Lower lobe of right lung (tissue), 2 donors: Measurements from ENCODE around the gene PYDC1. TPM values are rescaled to one million over a fixed set of nuclear protein-coding genes. Genes with fewer than 3 reads are reported as not detected.

ENCODE experiments used
- ATAC-seq, 2 donors: fragments of 200-7000 bp; cut with Tn5 transposase; one replicate each; pipeline ENCODE4 v1.9.1; 2020 to 2022; ENCODE audit warnings: mild to moderate bottlenecking in 2 of 2, moderate library complexity in 2 of 2
- DNase-seq: peaks from one replicate; pipeline ENCODE4 v3.0.0-alpha.2; 2020
- H3K27ac ChIP-seq: fragments of 200-600 bp; one replicate; pipeline ENCODE4 v1.8.0; 2022
- H3K27me3 ChIP-seq: fragments of 200-600 bp; one replicate; pipeline ENCODE4 v1.8.0; 2022; ENCODE audit warnings: low read depth
- H3K36me3 ChIP-seq: fragments of 200-600 bp; one replicate; pipeline ENCODE4 v1.8.0; 2022; ENCODE audit warnings: mild to moderate bottlenecking
- H3K4me1 ChIP-seq: fragments of 200-600 bp; one replicate; pipeline ENCODE4 v1.8.0; 2022
- H3K4me3 ChIP-seq: fragments of 200-600 bp; one replicate; pipeline ENCODE4 v1.8.0; 2022; ENCODE audit warnings: mild to moderate bottlenecking
- H3K9me3 ChIP-seq: fragments of 200-600 bp; one replicate; pipeline ENCODE4 v1.8.0; 2022
- CTCF ChIP-seq: fragments of 200-600 bp; IDR thresholded peaks from one replicate; pipeline ENCODE4 v1.8.0; 2022; ENCODE audit warnings: antibody characterized with exemption, mild to moderate bottlenecking
- intact Hi-C: fragments of 100-400 bp; cut with DNase I; formaldehyde crosslinking; loops from one replicate; pipeline ENCODE4 v1.11.0; 2022
- total RNA-seq: library from RNA; stranded (reverse); fragmentation: NEBNext Ultra II Directional; extraction: Animal tissue kit (Norgen Biotek cat#: 25700); gene quantifications from one replicate; pipeline ENCODE4 v1.2.1, GENCODE V29; 2021
- donor health status: DM: no; HTN: yes; CAD: no; lungs with severe emphysema.

PYDC1 gene
- total RNA-seq, 1 donor from 2014 or later = not detected

- ATAC-seq (no peak), DNase-seq (no peak)
- H3K27ac ChIP-seq = no peak overlapping the region
- H3K36me3 ChIP-seq = peaks cover 100% of the 10 kb centered on the region
- peaks cover under 1% of the 10 kb centered on the region for H3K4me1 ChIP-seq
- no peak overlapping the region for H3K4me3 ChIP-seq
- no peak for TF ChIP-seq CTCF
- H3K27me3 ChIP-seq = no peaks in the 10 kb centered on the region
- H3K9me3 ChIP-seq = no peaks in the 10 kb centered on the region
- intact Hi-C loops = no loop called here
Measured at GRCh38 chr16:31191697-31192428, 25.1 kb downstream of the PYDC1 start.

- intact Hi-C loops = no loop called here
- no peaks in the 10 kb centered on the region for H3K27me3 ChIP-seq
- H3K36me3 ChIP-seq = peaks cover 100% of the 10 kb centered on the region
- DNase-seq (no peak), ATAC-seq (no peak)
- H3K27ac ChIP-seq = no peak overlapping the region
- TF ChIP-seq CTCF = no peak
- H3K4me1 ChIP-seq = peaks cover 6% of the 10 kb centered on the region
- no peak overlapping the region for H3K4me3 ChIP-seq
- H3K9me3 ChIP-seq = no peaks in the 10 kb centered on the region
Measured at GRCh38 chr16:31190818-31191444, 26.0 kb downstream of the PYDC1 start.

- ATAC-seq (no peak), DNase-seq (no peak)
- H3K36me3 ChIP-seq = peaks cover 100% of the 10 kb centered on the region
- no peaks in the 10 kb centered on the region for H3K9me3 ChIP-seq
- TF ChIP-seq CTCF = no peak
- H3K4me3 ChIP-seq = no peak overlapping the region
- intact Hi-C loops = no loop called here
- no peaks in the 10 kb centered on the region for H3K27me3 ChIP-seq
- H3K27ac ChIP-seq = no peak overlapping the region
- H3K4me1 ChIP-seq = peaks cover 6% of the 10 kb centered on the region
Measured at GRCh38 chr16:31190061-31190460, 26.9 kb downstream of the PYDC1 start.

GRCh38 chr16:31189412-31189778, 27.5 kb downstream of the PYDC1 start:
- TF ChIP-seq CTCF = no peak
- DNase-seq (no peak), ATAC-seq (no peak)
- Histone ChIP-seq H3K36me3 (peaks cover 100% of the 10 kb centered on the region), H3K27ac (no peak overlapping the region), H3K4me1 (peaks cover 6% of the 10 kb centered on the region), H3K27me3 (no peaks in the 10 kb centered on the region), H3K9me3 (no peaks in the 10 kb centered on the region), H3K4me3 (no peak overlapping the region)
- intact Hi-C loops = no loop called here

- Histone ChIP-seq H3K4me1 (peaks cover 8% of the 10 kb centered on the region), H3K27ac (no peak overlapping the region), H3K27me3 (no peaks in the 10 kb centered on the region), H3K4me3 (no peak overlapping the region), H3K36me3 (peaks cover 100% of the 10 kb centered on the region), H3K9me3 (no peaks in the 10 kb centered on the region)
- no peak for ATAC-seq
- no peak for DNase-seq
- TF ChIP-seq CTCF = no peak
- intact Hi-C loops = no loop called here
Measured at GRCh38 chr16:31188450-31189411, 28.2 kb downstream of the PYDC1 start.
